ENCODE data around the gene OSR1.
"Not testable (repeated sequence)": the region's sequence is repeated elsewhere in the genome, so short reads cannot be mapped to it uniquely, and the experiment has no call there.

The OSR1 gene

GRCh38 chr2:19346983-19347618 lies 11.3 kb downstream of the OSR1 start:
- in situ Hi-C loops (cut with MboI; ENCODE audit: low sequenced_read_pairs): no loop called here

DNA sequence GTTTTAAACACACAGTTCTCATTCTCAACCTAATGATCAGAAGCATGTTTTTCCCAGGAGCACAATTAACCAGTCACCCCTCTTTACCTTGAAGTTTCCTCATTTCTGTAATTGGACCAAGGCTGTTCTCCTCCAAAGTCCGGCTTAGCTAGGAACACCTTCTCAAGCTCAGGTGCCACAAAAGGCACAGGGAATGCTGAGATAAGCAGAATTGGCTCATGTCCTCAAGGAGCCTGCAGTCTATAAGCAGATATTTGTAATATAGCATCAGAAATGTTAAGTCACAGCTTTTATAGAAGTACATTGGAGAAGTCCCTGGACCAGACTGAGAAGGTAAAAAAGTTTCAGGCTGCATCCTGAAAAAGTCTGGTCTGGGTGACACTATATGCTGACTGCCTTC lies 20.7 kb downstream of the OSR1 start:
- in situ Hi-C loops (cut with MboI; ENCODE audit: low sequenced_read_pairs): no loop called here

DNA sequence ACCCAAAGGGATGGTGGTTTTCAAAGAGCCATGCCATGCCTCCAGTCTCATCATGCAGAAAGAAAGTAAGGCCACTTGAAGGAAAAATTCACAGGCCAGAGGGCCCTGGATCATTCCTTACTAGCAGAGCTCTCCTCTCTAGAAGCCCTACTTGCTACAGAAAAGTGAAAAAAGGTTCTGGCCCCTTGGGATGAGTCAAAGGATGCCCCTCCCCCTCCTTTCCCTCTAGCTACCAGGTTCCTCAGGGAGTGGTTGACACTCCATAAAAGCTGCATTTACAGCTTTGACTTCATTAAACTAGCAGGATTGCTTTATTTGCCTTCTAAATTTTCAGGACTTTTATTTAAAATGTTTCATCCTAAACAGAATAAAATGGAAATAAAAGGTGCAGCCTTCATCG lies 21.2 kb downstream of the OSR1 start:
- in situ Hi-C loops (cut with MboI; ENCODE audit: low sequenced_read_pairs): no loop called here

DNA sequence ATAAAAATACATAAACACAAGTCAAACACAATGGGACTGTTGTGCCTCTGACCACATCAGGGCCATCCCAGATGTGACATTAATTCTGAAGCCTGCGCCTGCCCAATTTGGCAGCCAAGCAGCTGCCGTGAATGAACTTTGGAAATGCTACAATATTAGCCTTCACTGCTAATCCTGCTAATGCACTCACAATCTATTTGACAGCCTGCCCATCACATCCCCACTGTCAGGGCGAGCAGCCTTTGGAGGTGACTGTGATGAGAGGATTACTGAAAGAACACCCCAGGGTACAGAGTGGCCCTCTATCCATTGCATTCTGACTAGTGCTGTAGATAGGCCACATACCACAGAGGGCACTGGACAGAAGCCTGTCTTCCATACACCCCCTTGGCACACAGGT lies 21.6 kb downstream of the OSR1 start:
- in situ Hi-C loops (cut with MboI; ENCODE audit: low sequenced_read_pairs): no loop called here

GRCh38 chr2:19332503-19332902 lies 25.9 kb downstream of the OSR1 start:
- in situ Hi-C loops (cut with MboI; ENCODE audit: low sequenced_read_pairs): no loop called here

- in situ Hi-C loops (cut with MboI; ENCODE audit: low sequenced_read_pairs): no loop called here
These were observed 27.0 kb downstream of the OSR1 start for GRCh38 chr2:19331450-19331849.

DNA sequence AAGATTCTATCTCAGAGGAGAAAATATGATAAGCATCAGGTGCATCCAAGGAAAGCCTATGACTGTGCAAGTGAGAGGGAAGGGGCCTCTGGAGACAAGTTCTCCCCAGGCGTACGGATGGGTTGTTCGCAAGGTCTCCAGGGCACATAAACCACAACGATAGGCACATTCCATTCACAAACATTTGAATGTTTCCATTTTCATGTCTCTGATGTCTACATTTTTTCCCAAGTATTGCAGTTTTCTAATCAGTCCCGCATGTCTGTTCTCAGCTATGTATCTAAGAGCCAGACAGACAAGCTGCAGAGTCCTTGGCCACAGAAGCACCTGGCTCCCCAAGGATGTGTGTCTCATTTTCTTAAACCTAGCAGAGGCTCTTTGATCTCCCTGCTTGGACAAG lies 28.0 kb downstream of the OSR1 start:
- in situ Hi-C loops (cut with MboI; ENCODE audit: low sequenced_read_pairs): no loop called here

DNA sequence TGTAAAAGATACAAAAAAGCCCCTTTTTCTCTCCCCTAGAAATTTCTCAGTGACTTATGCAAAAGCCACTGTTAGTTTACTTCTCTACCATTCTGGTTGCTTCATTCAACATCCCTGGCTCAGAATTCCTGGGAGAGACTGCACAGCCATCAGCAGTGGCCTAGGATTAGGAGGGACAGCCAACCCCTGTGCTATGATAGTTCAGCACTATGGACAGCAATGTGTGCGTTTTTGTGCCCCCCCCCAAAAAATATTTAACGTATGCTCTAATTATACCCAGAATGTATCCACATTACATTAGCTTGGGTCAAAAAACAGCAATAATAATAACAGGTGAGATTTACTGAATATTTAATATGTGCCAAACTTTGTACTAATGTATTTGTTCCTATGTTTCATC lies 29.0 kb downstream of the OSR1 start:
- in situ Hi-C loops (cut with MboI; ENCODE audit: low sequenced_read_pairs): no loop called here

GRCh38 chr2:19327496-19327895 lies 30.9 kb downstream of the OSR1 start:
- in situ Hi-C loops (cut with MboI; ENCODE audit: low sequenced_read_pairs): no loop called here

DNA sequence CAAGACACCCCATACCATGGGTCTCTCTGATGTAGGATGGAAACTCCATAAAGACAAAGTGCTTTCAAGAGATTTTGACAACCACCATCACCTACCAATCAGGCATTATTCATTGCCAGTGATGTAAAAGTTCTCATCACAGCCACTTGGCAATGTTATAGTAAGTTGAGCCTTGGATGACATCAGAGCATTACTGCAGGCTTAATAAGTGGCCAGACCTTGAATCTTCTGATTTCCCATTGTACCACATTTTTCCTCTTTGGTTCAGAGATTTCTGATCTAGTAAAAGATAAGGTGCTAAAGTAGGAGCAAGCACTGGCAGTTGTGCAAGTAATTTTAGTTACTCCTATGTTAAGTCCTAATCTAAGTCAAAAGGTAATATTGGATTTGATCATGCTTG lies 36.5 kb downstream of the OSR1 start:
- in situ Hi-C loops (cut with MboI; ENCODE audit: low sequenced_read_pairs): no loop called here

DNA sequence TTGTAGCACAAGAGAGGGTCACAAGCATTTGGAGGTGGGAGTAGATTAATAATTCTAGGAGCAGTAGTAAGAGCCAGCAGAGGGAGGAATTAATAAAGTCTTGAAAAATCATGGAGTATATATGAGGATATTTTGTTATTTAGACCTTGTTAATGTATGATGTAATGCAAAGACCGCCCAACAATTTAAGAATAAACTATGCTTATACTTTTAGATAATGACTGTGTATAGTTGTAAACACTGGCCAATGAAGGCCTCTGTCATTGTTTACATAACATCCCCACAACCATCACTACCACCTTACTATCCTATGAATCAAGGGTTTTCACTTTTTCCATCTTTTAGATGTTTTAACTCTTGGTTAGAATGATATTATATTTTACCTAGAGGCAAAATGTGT lies 37.6 kb downstream of the OSR1 start:
- in situ Hi-C loops (cut with MboI; ENCODE audit: low sequenced_read_pairs): no loop called here

DNA sequence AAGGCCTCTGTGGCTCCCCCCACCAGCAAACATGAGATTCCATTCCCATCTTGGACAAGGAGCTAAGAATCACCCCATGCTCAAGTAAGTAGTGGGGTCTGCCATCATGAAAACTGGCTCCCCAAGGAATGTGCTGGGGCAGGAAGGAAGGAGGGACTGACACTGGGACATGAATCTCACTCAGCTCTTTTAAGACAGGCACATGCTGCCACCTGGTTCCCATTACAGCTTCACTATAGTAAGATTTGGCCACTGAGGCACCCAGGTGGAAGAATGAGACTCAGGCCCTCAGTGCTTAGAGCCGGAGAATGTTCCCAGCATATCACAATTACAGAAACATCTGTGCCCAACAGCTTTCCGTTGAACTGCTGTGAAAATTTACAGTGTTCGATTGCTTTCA lies 38.7 kb downstream of the OSR1 start:
- in situ Hi-C loops (cut with MboI; ENCODE audit: low sequenced_read_pairs): no loop called here

- in situ Hi-C loops (cut with MboI; ENCODE audit: low sequenced_read_pairs): no loop called here
These were observed 39.4 kb downstream of the OSR1 start for GRCh38 chr2:19319064-19319463.

- in situ Hi-C loops (cut with MboI; ENCODE audit: low sequenced_read_pairs): no loop called here
These were observed 44.9 kb downstream of the OSR1 start for GRCh38 chr2:19313553-19313952.

- in situ Hi-C loops (cut with MboI; ENCODE audit: low sequenced_read_pairs): no loop called here
These were observed 45.5 kb downstream of the OSR1 start for GRCh38 chr2:19312949-19313348.

- in situ Hi-C loops (cut with MboI; ENCODE audit: low sequenced_read_pairs): not testable (repeated sequence)
These were observed 52.4 kb downstream of the OSR1 start for GRCh38 chr2:19306065-19306464.

DNA sequence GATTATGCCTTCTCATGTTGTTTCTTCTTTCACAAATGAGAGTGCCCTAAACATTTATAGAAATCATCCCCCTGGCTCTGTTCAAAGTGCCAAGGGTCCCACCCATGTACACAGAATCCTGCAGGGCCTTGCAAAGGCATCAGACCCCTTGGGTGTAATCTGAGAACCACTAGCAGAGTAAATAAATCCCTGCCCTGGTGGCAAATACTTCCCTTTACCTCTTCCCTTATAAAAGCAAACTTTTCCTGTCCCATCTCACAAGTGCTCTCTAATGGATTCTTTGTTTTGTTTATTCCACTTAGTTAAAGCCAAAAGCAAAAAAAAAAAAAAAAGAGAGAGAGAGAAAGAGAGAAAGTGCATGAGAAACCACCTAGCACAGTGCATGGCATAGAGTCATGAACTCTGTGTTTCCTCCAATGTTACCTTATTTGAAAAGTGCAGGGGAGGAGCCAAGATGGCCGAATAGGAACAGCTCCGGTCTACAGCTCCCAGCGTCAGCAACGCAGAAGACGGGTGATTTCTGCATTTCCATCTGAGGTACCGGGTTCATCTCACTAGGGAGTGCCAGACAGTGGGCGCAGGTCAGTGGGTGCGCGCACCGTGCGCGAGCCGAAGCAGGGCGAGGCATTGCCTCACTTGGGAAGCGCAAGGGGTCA lies 52.9 kb downstream of the OSR1 start:
- in situ Hi-C loops (cut with MboI; ENCODE audit: low sequenced_read_pairs): not testable (repeated sequence)

GRCh38 chr2:19301706-19302105 lies 56.7 kb downstream of the OSR1 start:
- in situ Hi-C loops (cut with MboI; ENCODE audit: low sequenced_read_pairs): no loop called here

Data from HL-60/S4 treated with retinoic acid at 250 ng/mL for 4 days and 3 days (cell line).